HG03469 (cell line): Measurements from ENCODE around the gene MOGAT2.
"Not testable (repeated sequence)": the region's sequence is repeated elsewhere in the genome, so short reads cannot be mapped to it uniquely, and the experiment has no call there.

Experiments used
- ATAC-seq: cut with Tn5 transposase; IDR thresholded peaks from one replicate; pipeline ENCODE4 v1.9.1; 2021; ENCODE audit warnings: mild to moderate bottlenecking, moderate library complexity, moderate number of reproducible peaks; ENCODE audit not compliant: unreplicated experiment

The MOGAT2 gene

DNA sequence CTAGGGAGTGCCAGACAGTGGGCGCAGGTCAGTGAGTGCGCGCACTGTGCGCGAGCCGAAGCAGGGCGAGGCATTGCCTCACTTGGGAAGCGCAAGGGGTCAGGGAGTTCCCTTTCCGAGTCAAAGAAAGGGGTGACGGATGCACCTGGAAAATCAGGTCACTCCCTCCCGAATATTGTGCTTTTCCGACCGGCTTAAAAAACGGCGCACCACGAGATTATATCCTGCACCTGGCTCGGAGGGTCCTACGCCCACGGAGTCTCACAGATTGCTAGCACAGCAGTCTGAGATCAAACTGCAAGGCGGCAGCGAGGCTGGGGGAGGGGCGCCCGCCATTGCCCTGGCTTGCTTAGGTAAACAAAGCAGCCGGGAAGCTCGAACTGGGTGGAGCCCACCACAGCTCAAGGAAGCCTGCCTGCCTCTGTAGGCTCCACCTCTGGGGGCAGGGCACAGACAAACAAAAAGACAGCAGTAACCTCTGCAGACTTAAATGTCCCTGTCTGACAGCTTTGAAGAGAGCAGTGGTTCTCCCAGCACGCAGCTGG lies 31.2 kb downstream of the MOGAT2 start:
- not testable (repeated sequence) for ATAC-seq

DNA sequence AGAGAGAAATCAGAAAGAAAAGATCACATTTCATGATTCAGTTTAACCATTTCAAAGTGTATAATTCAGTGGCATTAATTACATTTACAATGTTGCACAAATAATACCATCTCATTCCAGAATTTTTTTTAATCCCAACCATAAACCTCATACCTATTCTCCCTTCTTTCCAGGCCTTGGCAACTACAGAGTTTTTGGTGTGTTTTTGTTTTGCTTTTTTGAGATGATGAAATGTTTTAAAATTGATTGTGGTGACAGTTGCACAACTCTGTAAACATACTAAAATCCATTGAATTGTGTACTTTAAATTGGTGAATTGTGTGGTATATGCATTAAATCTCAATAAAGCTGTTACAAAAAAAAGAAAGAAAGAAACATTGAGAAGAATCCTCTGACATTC lies 37.3 kb downstream of the MOGAT2 start:
- ATAC-seq, result not testable (repeated sequence)

DNA sequence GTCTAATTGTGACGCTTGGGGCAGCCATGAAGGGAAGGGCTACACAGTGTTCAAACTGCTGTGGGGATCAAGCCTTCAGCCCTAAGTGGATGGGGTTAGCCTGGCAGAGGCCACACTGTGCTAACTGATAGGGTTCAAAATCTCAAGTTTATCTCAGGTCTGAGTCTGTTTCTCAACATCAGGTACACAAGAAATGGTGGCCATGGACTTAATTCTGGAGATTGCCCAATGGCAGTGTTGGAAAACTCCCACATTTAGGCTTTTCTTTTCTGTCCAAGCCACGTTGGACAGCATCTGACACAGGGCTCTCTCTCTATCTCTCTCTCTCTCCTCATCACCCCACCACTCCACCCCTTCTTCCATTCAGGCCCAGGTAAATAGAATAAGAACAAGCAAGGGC lies 40.0 kb downstream of the MOGAT2 start:
- no peak for ATAC-seq

DNA sequence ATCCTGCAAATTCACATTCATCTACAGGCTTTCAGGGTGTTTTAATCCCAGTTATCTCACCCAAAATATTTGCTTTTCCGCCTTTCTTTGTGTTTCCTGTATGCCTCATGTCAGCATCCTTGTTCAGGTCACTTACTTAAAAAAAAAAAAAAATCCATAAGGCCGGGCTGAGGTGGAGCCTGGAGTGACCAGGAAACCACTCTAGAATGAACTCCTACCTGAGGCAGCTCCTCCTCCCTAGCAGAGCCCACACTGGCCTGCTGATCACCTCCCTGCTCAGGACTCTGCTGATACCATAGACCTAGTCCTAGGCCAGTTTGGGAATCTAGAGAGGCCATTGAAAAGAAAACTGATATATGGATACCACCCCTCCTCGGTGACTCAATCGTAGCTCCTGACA lies 42.2 kb downstream of the MOGAT2 start:
- no peak for ATAC-seq

DNA sequence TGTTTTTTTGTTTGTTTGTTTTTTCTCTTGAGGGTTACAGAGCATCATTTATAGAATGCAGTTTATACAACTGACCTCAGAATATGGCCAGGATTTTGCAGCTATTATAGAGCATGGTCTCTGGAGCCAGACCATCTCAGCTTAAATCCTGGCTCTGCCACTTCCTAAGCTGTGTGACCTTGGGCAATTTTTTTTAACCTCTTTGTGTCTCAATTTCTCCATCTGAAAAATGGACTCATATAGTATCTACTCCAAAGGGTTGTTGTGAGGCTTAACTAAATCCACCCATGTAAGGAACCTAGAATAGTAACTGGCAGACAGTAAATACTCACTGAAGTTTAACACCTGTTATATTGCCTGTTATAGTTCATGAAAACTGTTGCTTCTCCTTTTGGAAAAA lies 42.6 kb downstream of the MOGAT2 start:
- no peak for ATAC-seq

DNA sequence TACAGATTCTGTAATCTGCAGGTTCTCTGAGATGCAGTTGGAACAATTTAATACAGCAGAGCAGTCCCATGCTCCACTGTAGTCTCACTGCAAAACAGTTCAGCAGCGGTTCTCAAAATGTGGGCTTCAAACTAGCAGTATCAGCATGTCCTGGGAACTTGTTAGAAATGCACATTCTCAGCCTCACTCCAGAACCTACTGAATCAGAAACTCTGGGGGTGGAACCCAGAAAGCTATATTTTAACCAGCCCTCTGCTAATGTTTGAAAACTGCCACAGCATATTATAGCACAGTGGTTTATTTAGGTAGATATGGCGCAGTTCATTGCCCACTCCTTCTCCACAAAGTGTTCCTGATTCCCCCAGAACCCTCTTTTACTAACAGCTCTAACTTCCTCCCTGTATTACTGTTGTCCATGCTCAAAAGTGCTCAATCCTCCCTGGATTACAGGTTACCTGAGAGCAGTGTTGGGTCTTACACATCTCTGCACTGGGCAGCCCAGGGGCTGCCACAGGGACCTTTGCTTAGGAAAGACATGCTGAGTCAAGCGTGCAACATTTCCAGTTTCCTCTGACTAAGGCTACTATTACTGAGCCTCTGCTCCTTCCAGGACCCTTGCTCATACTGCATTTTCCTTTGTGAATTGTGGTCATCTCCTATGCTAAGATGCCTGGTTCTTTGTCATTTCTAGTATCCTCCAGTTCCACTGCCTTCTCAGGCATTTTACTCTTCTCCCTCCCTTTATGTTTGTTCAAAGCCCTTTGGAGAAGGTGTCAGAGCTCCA lies 43.3 kb downstream of the MOGAT2 start:
- ATAC-seq, result no peak

DNA sequence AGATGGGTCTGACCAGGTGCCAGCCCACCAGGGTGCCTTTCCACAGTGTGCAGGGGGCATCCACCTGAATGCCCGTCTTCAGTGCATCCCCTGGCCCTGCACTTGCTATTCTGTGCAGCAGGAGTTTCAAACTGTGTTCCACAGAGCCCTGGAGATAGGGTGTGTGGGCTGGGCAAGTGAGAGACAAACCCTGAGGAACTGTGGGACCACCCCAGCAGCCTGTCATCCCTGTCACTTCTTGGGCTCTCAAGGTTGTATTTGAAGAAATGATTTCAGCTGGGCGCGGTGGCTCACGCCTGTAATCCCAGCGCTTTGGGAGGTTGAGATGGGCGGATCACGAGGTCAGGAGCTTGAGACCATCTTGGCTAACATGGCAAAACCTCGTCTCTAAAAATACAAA lies 44.5 kb downstream of the MOGAT2 start:
- no peak for ATAC-seq

DNA sequence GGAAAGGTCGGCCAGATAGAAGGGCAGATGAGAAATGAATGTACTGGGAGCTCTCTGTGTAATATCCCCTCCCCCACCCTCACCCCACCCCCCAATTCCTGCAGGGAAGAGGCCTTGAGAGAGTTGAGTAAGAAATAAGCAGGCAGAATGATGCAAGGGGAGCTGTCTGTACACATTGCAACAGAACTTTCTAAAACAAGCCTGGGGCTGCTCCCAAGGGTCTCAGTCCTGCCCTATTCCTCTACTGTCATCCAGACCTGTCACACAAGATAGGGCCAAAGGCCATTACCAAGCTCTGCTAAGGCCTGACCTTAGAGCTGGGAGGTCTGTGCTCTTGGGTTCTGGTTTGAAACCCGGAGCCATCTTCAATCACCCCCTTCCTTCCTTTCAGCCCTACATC lies 45.2 kb downstream of the MOGAT2 start:
- ATAC-seq, result no peak

DNA sequence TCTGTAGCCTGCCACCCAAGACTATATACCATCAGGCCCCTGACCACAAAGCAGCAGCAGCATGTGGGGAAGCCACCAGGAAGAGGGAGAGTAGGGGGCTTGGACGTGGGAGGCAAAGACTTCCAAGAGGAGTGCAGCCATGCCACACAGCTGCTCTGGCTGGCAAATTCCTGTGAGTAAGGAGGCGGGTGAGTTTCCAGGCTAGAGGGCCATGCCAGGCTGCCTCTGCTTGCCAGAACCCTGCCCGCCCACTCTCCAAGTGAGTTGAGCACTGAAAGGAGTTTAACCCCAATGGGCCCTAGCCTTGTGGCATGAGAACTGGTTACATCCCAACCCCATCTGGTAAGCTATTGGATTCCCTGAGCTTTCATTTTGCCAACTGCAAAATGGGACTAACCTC lies 46.2 kb downstream of the MOGAT2 start:
- no peak for ATAC-seq

DNA sequence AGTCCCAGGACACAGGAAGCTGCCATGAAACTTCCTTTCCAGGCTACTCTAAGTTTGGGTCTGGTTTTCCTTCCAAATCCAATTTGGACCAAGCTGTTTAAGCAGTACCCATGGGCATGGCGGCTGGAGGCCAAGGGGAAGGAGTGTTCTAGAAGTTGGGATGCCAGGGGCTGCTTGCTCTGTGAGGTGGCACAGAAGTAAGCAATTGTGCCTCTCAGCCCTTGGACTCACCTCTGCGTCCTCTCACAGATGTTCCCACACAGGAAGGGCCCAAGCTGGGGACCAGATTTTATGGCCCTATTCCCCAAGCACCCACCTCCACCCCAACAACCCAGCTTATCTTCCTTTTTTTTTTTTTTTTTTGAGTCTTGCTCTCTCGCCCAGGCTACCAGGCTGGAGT lies 47.5 kb downstream of the MOGAT2 start:
- ATAC-seq, result no peak

DNA sequence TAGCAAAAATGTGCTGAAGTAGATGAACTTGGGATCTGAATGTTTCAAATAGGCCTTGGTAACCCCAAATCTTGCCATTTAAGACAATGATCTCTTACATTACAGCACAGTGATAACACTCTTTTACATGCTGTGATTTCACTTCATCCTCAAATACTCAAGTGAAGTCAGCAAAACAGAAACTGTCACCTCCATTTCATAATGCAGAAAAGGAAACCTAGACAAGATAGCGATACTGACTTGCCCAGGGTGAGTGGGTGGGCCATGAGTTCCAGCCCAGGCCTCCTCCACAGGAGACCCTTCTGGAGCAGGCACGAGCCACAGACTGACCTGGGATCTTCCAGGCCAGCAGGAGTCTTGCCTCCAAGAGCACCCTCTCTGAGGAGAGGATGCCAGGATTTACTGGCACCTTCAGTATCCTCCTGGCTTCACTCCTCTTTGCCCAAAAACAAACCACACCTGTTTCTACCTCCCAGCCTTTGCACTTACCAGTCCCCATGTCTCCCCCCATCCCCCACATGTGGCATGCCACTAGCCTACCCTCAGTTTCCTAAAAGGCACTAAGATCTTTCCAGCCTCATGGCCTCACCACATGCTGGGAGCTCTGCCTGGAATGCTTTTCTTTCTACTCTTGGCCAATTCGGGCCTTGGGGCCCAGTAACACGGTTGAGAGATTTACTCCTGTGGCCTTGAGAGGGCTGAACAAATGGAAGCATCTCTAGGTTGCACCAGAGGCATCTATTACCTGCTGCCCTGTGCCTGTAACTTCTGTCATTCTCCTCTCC lies 49.0 kb downstream of the MOGAT2 start:
- no peak for ATAC-seq

DNA sequence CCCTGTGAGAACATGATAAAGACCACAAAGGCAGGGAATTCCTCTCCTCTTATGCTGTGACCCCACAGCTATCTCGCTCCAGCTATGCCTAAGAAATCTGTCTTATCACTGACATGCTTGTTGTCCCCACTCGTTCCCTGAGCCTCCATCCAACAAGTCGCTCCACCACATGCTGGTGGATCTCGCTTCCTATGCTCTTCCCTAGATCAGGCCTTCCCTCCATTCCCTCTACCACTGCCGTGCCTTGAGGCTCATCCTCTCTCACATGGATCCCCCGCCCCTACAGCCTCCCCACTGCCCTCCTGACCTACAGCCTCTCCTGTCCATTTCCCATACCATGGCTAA lies 49.6 kb downstream of the MOGAT2 start:
- no peak for ATAC-seq

DNA sequence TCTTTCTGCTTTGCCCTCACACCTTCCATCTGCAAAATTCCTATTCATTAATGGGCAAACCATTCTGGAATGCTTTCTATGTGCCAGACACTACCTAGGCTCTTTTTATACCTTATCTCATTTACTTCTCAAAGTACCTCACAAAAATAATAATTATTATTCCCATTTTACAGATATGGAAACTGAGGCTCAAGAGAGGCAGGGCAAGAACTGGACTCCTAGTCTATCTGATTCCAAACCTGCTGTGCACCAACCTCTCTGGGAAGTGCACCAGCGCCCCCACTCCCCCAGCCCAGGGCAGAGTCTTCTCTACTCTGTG lies 50.1 kb downstream of the MOGAT2 start:
- no peak for ATAC-seq

DNA sequence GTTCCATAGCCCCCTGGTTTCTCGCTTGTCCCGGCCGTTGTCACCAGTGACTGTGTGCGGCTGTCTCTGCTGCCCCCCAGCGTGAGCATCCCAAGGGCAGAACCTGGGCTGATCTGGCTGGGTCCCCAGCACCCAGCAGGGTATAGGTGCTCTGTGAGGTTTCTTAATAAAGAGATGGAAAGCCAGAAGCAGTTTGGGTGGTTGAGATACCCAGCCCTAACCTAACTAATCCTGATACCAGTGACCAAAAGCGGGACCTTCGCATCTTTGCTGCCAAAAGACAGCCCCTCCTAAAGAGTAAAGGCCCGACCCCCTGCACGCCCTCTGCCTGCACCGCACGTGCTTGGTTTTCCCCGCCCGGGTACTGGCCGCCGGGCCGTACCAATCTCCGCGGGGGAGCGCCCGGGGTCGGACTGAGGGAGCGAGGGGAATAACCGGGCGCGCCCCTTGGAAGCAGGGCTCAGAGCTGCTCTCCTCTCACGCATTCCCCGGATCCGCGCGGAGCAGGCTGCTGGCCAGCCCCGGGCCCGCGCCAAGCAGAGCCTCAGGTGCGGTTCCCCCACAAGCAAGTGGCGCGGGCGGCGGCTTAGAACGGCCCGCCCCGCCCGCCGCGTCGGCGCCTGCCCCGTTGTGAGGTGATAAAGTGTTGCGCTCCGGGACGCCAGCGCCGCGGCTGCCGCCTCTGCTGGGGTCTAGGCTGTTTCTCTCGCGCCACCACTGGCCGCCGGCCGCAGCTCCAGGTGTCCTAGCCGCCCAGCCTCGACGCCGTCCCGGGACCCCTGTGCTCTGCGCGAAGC lies 50.7 kb downstream of the MOGAT2 start, which contains the start of gene DGAT2:
DGAT2 (plus strand) TSS at position 667 of the 797 bp plus-strand sequence. CDS start 214 bp downstream, outside the sequence.
- peak; percentile 39 for ATAC-seq

DNA sequence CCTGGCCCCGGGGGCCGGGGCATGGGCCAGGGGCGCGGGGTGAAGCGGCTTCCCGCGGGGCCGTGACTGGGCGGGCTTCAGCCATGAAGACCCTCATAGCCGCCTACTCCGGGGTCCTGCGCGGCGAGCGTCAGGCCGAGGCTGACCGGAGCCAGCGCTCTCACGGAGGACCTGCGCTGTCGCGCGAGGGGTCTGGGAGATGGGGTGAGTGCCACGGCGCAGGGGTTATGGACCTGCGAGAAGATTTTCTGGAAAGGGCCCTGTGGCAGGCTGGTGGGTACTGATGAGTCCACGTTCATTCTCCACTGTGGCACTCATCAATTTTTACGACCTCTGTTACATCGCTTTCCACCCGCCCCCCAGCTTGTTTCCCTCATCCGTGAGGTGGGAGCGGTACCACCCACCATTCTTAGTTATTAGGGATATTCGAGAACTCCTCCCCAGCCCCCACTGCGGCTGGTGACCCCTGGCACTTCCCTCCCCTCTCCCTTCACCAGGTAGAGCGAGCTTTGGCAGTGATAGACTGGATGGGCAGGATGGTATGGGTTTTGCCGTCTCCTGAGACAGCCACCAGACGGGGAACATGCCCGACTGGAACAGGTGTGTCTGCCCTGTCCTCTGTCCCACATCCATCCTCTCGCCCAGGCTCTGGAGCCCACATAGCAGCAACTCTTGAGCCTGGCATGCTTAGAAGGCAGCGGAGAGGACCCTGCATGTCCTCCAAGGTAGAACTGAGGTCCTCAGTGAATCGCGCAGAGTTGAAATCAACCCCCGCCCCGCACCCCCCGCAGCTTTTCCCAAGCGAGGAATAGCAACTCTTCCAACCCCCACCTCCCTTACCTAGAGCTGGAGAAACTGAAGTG lies 51.5 kb downstream of the MOGAT2 start:
- peak; percentile 1 for ATAC-seq

DNA sequence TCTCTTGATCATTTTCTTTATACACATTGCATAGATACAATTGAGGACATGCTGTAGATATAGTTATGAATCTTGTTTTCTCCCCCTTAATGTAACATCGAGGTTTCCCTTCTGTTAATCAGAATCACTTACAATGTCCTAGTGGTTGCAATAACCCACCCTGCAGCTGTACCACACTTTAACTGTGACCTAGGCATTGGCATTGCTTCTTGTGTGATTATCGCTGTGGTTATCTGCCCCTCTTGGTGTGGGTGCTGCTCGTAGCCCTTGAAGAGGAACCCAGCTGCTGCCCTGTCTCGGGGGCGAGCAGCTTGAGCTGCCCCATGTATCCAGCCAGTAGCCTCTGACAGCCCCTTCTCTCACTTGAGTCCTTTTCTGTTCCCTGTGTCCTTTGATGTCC lies 52.5 kb downstream of the MOGAT2 start:
- ATAC-seq, result no peak

DNA sequence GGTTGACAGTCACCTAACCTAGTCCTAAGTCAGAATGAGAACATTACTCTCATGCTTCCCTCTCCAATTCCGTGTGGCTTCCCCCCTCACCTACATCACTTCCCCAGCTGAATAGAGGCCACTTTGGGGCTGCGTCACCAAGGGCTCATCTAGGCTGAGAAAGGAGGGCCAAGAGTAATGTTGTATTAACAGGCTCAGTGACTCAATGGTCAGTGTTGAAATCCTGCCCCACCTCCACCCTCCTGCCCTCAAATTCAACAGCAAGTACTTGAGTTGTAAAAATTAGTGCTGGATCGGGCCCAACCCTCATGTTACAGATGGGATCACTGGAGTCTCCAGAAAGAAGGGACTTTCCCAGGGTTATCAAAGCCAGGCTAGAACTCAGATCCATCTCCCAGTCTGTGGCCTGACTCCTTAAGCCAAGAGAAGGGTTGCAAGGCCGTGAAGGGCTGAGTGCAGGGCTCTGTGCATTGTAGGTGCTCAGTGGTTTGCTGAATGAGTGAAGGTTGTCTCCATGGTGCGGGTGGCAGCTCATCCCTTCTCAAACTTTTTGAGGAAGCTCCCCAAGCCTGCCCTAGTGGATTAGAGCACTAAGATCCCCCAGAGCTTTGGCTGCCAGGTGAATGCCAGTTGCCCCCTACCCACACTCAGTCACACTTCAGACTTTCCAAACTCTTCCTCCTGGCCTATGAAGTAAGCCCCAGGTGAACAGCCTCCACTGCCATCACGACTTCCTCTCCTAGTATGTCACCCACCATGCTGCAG lies 54.2 kb downstream of the MOGAT2 start:
- ATAC-seq, result no peak

DNA sequence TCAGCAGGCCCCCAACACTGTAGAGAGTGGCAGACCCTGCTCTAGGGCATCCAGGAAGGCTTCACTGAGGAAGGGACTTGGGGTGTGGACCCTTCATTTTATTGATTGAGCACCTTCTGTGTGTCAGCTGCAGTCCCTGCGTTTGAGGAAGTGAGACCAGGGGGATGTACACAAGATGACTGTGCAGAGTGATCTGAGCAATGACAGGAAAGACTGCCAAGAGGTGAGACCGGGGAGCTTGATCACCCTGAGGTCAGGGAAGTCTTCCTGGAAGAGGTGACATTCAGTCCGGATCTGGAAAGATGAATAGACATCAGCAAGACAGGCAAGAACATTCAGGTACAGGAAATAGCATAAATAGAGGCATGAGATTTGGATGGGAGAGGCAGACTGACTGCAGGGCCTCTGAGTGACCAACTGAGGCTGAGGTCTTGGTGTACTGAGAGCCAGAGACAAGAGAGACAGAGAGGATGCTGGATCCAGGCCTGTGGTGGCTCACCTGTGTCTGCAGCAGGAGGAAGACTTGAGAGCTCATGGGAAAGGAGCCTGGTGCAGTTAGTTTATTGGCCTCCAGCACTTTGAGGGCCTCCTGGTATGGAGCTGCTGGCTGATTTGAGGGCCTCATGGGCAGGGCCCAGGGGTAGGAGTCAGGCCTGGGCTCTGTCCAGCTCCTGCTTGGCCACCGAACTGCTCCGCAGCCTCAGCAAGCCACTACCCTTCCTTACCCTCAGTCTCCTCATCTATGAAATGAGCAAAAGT lies 56.1 kb downstream of the MOGAT2 start:
- peak; percentile 81 for ATAC-seq

DNA sequence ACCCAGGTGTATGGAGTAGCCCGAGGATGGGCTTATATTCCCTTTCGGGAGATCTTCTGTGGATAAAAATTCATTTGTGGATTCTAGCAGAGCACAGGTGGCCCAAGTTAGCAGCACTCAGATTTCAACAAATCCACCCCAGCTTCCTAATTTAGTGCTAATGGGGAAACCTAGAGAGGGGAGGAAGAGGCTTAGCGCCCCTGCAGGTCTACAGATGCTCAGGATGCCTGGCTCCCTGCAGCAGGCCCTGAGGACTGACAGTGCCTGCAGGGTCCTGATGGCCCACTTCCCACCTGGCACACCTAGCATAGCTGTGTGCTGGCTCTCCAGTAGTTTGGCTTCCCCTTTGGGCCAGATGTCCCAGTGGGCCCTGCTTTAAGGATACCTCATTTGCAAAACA lies 57.4 kb downstream of the MOGAT2 start:
- no peak for ATAC-seq
